Measurements from ENCODE around the gene MTMR12.

Gene MTMR12

DNA sequence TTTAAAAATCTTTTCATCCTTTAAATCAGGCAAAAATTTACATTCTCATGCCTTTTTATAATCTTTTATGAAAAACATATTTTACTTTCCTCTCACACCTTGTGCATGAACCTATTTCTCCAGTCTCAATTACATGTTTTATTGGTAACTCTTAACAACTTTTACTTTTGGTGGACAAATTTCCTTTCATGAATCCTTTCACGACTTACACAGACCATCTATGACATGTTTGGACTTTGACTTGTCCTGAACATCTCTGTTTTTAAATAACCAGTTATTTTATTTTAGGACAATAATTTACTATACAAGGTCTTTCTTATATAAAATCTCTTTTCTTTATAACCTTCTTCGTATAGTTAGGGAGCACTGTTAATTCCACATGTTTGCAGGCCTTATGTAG, 26.5 kb upstream of the MTMR12 start:
- in situ Hi-C loops (cut with MboI; ENCODE audit: low sequenced_read_pairs, unreplicated experiment), result no loop called here
- no peak for TF ChIP-seq CTCF (IDR thresholded peaks at IDR 0.05; ENCODE audit: borderline replicate concordance, control extremely low read depth, extremely low read depth, insufficient read depth, missing control alignments)
- no peak for DNase-seq (ENCODE audit: low spot score)

DNA sequence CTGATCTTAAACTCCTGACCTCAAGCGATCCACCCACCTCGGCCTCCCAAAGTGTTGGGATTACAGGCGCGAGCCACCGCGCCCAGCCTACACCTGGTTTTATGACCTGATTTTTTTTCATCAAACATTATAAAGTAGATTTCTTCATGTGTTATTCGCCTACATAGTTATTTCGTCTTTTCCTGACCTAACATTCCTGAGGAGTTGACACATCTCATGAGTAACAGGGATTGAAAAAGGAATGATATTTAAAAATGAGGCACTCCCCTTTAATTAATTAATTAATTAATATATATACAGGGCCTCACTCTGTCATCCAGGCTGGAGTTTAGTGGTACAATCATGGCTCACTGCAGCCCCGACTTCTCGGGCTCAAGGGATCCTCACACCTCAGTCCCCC, 20.2 kb upstream of the MTMR12 start:
- no peak for DNase-seq (ENCODE audit: low spot score)
- no peak for TF ChIP-seq CTCF (IDR thresholded peaks at IDR 0.05; ENCODE audit: borderline replicate concordance, control extremely low read depth, extremely low read depth, insufficient read depth, missing control alignments)
- in situ Hi-C loops (cut with MboI; ENCODE audit: low sequenced_read_pairs, unreplicated experiment), result no loop called here

DNA sequence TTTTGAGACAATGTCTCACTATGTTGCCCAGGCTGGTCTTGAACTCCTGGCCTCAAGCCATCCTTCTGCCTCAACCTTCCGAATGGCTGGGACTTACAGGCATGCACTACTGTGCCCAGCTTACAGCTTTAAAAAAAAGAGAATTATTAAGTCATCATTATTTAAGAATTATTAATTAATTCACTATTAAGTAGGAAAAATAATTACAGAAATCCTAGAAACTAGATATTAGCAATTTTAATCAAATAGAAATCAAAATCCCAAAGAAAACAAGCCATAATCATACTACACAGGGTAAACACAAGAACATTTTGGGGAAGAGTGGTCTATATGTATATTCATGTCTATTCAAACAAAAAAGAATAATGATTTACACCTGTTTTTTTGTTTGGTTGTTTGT, 19.6 kb upstream of the MTMR12 start:
- no peak for TF ChIP-seq CTCF (IDR thresholded peaks at IDR 0.05; ENCODE audit: borderline replicate concordance, control extremely low read depth, extremely low read depth, insufficient read depth, missing control alignments)
- in situ Hi-C loops (cut with MboI; ENCODE audit: low sequenced_read_pairs, unreplicated experiment), result no loop called here
- DNase-seq (ENCODE audit: low spot score), result no peak

- in situ Hi-C loops (cut with MboI; ENCODE audit: low sequenced_read_pairs, unreplicated experiment), result no loop called here
- no peak for TF ChIP-seq CTCF (IDR thresholded peaks at IDR 0.05; ENCODE audit: borderline replicate concordance, control extremely low read depth, extremely low read depth, insufficient read depth, missing control alignments)
- no peak for DNase-seq (ENCODE audit: low spot score)
Measured at GRCh38 chr5:32331935-32332274, 19.2 kb upstream of the MTMR12 start.

DNA sequence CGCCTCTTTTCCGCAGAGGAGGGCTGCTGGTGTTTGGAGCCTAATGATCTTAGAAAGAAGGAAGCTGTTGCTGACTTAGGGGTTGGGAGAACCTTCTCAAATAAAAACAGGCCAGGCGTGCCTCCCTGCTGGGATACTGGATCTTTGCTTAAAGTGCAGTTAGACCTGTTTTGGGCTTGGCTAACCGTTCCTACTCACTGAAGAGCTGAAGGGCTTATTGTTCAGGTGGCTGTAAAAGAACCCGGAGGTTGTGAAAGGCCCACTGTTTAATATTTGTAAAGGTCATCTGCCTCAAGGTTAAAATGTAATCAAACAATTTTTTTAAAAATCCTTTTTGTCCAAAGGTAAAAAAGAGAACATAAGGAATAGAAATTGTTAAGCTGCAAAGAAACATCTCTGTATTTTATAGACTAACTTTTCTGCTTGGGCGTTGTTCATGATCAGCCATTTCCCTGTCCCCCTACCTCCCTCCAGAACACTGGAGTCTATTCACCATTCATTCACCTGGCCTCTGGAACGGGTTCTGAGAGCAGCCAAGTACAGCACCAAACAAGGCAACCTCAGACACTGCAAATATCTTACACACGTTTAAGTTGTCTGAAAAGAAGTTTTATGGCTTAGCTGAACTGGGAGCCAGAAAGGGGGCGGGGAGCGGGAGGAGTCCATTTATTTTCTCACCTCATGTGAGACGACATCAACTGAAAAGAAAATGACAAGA, 18.6 kb upstream of the MTMR12 start:
- in situ Hi-C loops (cut with MboI; ENCODE audit: low sequenced_read_pairs, unreplicated experiment), result no loop called here
- no peak for DNase-seq (ENCODE audit: low spot score)
- TF ChIP-seq CTCF (IDR thresholded peaks at IDR 0.05; ENCODE audit: borderline replicate concordance, control extremely low read depth, extremely low read depth, insufficient read depth, missing control alignments), result no peak

DNA sequence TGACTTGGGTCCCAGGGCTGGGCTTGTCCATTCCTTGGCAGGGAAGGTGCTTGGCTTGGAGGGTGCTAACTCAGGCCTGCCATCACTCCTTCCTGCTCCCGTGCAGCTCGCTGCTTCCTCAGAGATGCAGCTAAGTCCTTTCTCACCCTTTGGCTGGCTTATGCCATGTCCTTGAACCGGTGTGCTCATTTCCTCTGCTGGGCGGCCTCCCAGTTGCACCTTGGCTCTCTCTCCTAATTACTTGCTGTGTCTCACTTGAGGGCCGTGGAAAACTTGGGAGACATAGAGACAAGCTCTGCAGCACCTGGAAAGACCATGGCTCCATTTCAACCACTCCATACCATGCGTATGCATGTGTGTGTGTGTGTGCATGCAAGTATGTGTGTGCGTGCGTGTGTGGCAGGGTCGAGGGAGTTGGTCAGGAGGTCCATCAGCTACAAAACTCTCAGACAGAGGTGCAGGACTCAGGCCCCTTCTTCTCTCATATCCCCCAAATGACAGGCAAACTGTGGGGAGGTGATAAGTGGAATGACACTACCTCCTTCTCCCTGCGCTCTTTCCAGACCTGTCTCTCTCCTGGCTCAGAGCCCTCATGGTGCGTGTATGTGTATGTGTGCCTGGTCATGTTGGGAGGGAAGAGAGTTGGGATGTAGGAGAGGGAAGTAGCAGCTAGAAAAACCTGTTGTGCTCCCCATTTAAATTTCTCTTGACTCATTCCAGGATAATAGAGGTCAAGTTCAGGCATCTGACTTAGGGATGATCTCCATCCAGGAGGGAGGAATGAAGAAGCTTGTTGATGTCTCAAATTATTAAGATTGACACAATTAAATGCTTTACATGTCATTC, 17.6 kb upstream of the MTMR12 start:
- in situ Hi-C loops (cut with MboI; ENCODE audit: low sequenced_read_pairs, unreplicated experiment), result no loop called here
- TF ChIP-seq CTCF (IDR thresholded peaks at IDR 0.05; ENCODE audit: borderline replicate concordance, control extremely low read depth, extremely low read depth, insufficient read depth, missing control alignments), result no peak
- no peak for DNase-seq (ENCODE audit: low spot score)

Data from GM13976 (cell line).